ENCODE measurements around the gene LSS.

DNA sequence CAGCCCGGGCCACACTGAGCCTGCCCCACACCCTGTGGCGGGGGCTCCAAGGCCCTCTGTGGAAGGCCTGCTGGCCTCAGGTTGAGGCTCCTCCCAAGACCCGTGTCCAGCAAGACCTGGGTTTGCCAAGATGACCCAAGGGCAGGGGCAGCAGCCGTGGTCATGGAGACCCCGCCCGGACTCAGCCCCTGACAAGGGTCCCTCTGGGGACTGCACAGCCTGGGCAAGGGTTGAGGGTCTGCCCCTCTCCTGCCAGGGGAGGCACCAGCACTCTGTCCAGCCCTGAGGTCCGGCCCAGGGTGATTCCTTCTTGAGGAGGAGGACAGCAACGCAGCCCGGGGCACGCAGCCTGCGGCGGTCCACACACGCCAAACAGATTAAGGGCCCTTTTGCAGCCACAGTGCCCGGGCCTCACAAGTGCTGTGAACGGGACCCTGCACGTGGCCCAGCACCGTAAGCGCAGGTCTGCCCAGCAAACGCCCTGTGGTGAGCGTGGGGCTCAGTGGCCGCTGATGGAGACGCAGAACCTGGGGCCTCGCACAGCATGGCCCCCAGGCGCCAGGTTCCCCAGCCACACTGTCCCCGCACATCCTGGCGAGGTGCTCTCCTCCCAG lies 47.7 kb downstream of the LSS start:
- TF ChIP-seq CTCF (IDR thresholded peaks at IDR 0.05; ENCODE audit: extremely low read depth in 1 of 2, insufficient read depth in 1 of 2, low read depth in 1 of 2, low read length in 2 of 2) (no peak), EZH2 (IDR thresholded peaks at IDR 0.05; ENCODE audit: borderline replicate concordance, low read depth, low read length, severe bottlenecking) (no peak), MAX (IDR thresholded peaks at IDR 0.05; ENCODE audit: insufficient read depth, insufficient read length) (no peak), POLR2AphosphoS5 (IDR thresholded peaks at IDR 0.05; ENCODE audit: insufficient read depth, low read depth, low read length) (no peak), POLR2A (IDR thresholded peaks at IDR 0.05; ENCODE audit: low read depth, low read length) (no peak), FOS (IDR thresholded peaks at IDR 0.05; ENCODE audit: borderline replicate concordance, insufficient read depth, low read length) (no peak)

All from endothelial cell of umbilical vein (primary cell).